Activated naive CD4-positive, alpha-beta T cell treated with anti-CD3 and anti-CD28 coated beads, Interleukin-2, amount 10 ng/mL, durations not matched to agents 7 days and 5 days (primary cell): ENCODE results near the gene CCDC158.
A peak's percentile ranks its signal among the peaks of the same experiment; 100 is the strongest.

Experiments used
- CTCF ChIA-PET: fragments of 350-600 bp; sonication (Branson Sonifier 250); formaldehyde crosslinking; loops from one replicate; lab custom pipeline; 2021; ENCODE audit warnings: antibody characterized with exemption; lab: Charles Lee
- DNase-seq: peaks from one replicate; pipeline ENCODE4 v3.0.0-alpha.2; 2020
- H3K27ac Mint-ChIP-seq: one replicate; pipeline ENCODE4 v1.8.0; 2021; ENCODE audit warnings: mild to moderate bottlenecking, moderate library complexity, mixed read lengths
- H3K27me3 Mint-ChIP-seq: one replicate; pipeline ENCODE4 v1.8.0; 2021; ENCODE audit warnings: mild to moderate bottlenecking, mixed read lengths
- H3K36me3 Mint-ChIP-seq: one replicate; pipeline ENCODE4 v1.8.0; 2021; ENCODE audit warnings: mixed read lengths
- H3K4me1 Mint-ChIP-seq: one replicate; pipeline ENCODE4 v1.8.0; 2021; ENCODE audit warnings: mixed read lengths
- H3K4me3 Mint-ChIP-seq: one replicate; pipeline ENCODE4 v1.8.0; 2021; ENCODE audit warnings: mild to moderate bottlenecking, moderate library complexity, mixed read lengths
- H3K9me3 Mint-ChIP-seq: one replicate; pipeline ENCODE4 v1.8.0; 2021; ENCODE audit warnings: mixed read lengths

The CCDC158 gene

GRCh38 chr4:76406081-76406480, 14.9 kb downstream of the CCDC158 start:
- Mint-ChIP-seq H3K27ac (no peak overlapping the region), H3K27me3 (peaks cover 16% of the 10 kb centered on the region), H3K4me3 (no peak overlapping the region), H3K36me3 (no peaks in the 10 kb centered on the region), H3K4me1 (no peaks in the 10 kb centered on the region), H3K9me3 (no peaks in the 10 kb centered on the region)
- CTCF ChIA-PET = no interaction called here
- no peak for DNase-seq

GRCh38 chr4:76401654-76402053, 19.3 kb downstream of the CCDC158 start:
- CTCF ChIA-PET = no interaction called here
- H3K36me3 Mint-ChIP-seq = no peaks in the 10 kb centered on the region
- H3K27ac Mint-ChIP-seq = no peak overlapping the region
- no peaks in the 10 kb centered on the region for H3K9me3 Mint-ChIP-seq
- no peak for DNase-seq
- H3K27me3 Mint-ChIP-seq = peaks cover 16% of the 10 kb centered on the region
- no peaks in the 10 kb centered on the region for H3K4me1 Mint-ChIP-seq
- no peak overlapping the region for H3K4me3 Mint-ChIP-seq

- H3K4me1 Mint-ChIP-seq = no peaks in the 10 kb centered on the region
- H3K9me3 Mint-ChIP-seq = peaks cover 4% of the 10 kb centered on the region
- no peak overlapping the region for H3K4me3 Mint-ChIP-seq
- H3K27ac Mint-ChIP-seq = no peak overlapping the region
- CTCF ChIA-PET = interaction anchor here (0.9 to 2.3 kb wide), 2 partner anchors 10 to 136 kb away, joined by 3 to 10 read pairs; no protein-coding TSS in a partner anchor
- no peaks in the 10 kb centered on the region for H3K36me3 Mint-ChIP-seq
- peaks cover 10% of the 10 kb centered on the region for H3K27me3 Mint-ChIP-seq
- DNase-seq = no peak
Observed at GRCh38 chr4:76388160-76388908, 32.6 kb downstream of the CCDC158 start.

- Mint-ChIP-seq H3K27me3 (peaks cover 13% of the 10 kb centered on the region), H3K36me3 (no peaks in the 10 kb centered on the region), H3K9me3 (peaks cover 4% of the 10 kb centered on the region), H3K4me1 (no peaks in the 10 kb centered on the region), H3K27ac (no peak overlapping the region), H3K4me3 (no peak overlapping the region)
- CTCF ChIA-PET = interaction anchor here (2.3 kb wide), 1 partner anchor 8 kb away, joined by 10 read pairs; no protein-coding TSS in a partner anchor
- DNase-seq = no peak
Observed at GRCh38 chr4:76386566-76387305, 34.2 kb downstream of the CCDC158 start.

GRCh38 chr4:76385974-76386373, 35.0 kb downstream of the CCDC158 start:
- H3K27me3 Mint-ChIP-seq = peaks cover 16% of the 10 kb centered on the region
- no peak overlapping the region for H3K27ac Mint-ChIP-seq
- peaks cover 4% of the 10 kb centered on the region for H3K9me3 Mint-ChIP-seq
- no peaks in the 10 kb centered on the region for H3K36me3 Mint-ChIP-seq
- DNase-seq = no peak
- CTCF ChIA-PET = no interaction called here
- no peak overlapping the region for H3K4me3 Mint-ChIP-seq
- H3K4me1 Mint-ChIP-seq = no peaks in the 10 kb centered on the region

GRCh38 chr4:76384052-76384451, 36.9 kb downstream of the CCDC158 start:
- CTCF ChIA-PET = interaction anchor here (1.0 kb wide), 1 partner anchor 204 kb away, joined by 3 read pairs; no protein-coding TSS in a partner anchor
- Mint-ChIP-seq H3K27me3 (peaks cover 20% of the 10 kb centered on the region), H3K4me1 (no peaks in the 10 kb centered on the region), H3K27ac (no peak overlapping the region), H3K9me3 (no peaks in the 10 kb centered on the region), H3K36me3 (no peaks in the 10 kb centered on the region), H3K4me3 (no peak overlapping the region)
- DNase-seq = no peak

- Mint-ChIP-seq H3K4me1 (no peaks in the 10 kb centered on the region), H3K27ac (no peak overlapping the region), H3K4me3 (no peak overlapping the region), H3K36me3 (no peaks in the 10 kb centered on the region), H3K9me3 (no peaks in the 10 kb centered on the region), H3K27me3 (peaks cover 11% of the 10 kb centered on the region)
- no peak for DNase-seq
- CTCF ChIA-PET = no interaction called here
Observed at GRCh38 chr4:76383001-76383400, 37.9 kb downstream of the CCDC158 start.

GRCh38 chr4:76381986-76382385, 39.0 kb downstream of the CCDC158 start:
- Mint-ChIP-seq H3K4me3 (no peak overlapping the region), H3K27ac (no peak overlapping the region), H3K9me3 (no peaks in the 10 kb centered on the region), H3K4me1 (no peaks in the 10 kb centered on the region), H3K27me3 (peaks cover 13% of the 10 kb centered on the region), H3K36me3 (no peaks in the 10 kb centered on the region)
- no peak for DNase-seq
- CTCF ChIA-PET = no interaction called here

- H3K27ac Mint-ChIP-seq = no peak overlapping the region
- H3K27me3 Mint-ChIP-seq = peaks cover 17% of the 10 kb centered on the region
- DNase-seq = no peak
- H3K9me3 Mint-ChIP-seq = no peaks in the 10 kb centered on the region
- no peak overlapping the region for H3K4me3 Mint-ChIP-seq
- CTCF ChIA-PET = interaction anchor here (1.2 kb wide), 1 partner anchor 124 kb away, joined by 4 read pairs; no protein-coding TSS in a partner anchor
- H3K4me1 Mint-ChIP-seq = no peaks in the 10 kb centered on the region
- H3K36me3 Mint-ChIP-seq = no peaks in the 10 kb centered on the region
Observed at GRCh38 chr4:76380561-76380960, 40.4 kb downstream of the CCDC158 start.

GRCh38 chr4:76377911-76378310, 43.0 kb downstream of the CCDC158 start:
- Mint-ChIP-seq H3K36me3 (no peaks in the 10 kb centered on the region), H3K27me3 (peaks cover 14% of the 10 kb centered on the region), H3K9me3 (no peaks in the 10 kb centered on the region), H3K27ac (no peak overlapping the region), H3K4me3 (no peak overlapping the region), H3K4me1 (no peaks in the 10 kb centered on the region)
- CTCF ChIA-PET = interaction anchor here (0.5 to 10.0 kb wide), 29 partner anchors 10 to 382 kb away, joined by 3 to 205 read pairs (median 4); partner anchors contain the start of genes FAM47E, NUP54 and STBD1
- peak; percentile 66 for DNase-seq

- Mint-ChIP-seq H3K9me3 (no peaks in the 10 kb centered on the region), H3K4me1 (no peaks in the 10 kb centered on the region), H3K36me3 (no peaks in the 10 kb centered on the region), H3K4me3 (no peak overlapping the region), H3K27me3 (peaks cover 14% of the 10 kb centered on the region), H3K27ac (no peak overlapping the region)
- CTCF ChIA-PET = interaction anchor here (0.5 to 10.0 kb wide), 29 partner anchors 9 to 381 kb away, joined by 3 to 205 read pairs (median 4); partner anchors contain the start of genes FAM47E, NUP54 and STBD1
- DNase-seq = no peak
Observed at GRCh38 chr4:76377481-76377901, 43.5 kb downstream of the CCDC158 start.

- Mint-ChIP-seq H3K4me1 (no peaks in the 10 kb centered on the region), H3K27ac (no peak overlapping the region), H3K27me3 (peaks cover 14% of the 10 kb centered on the region), H3K36me3 (no peaks in the 10 kb centered on the region), H3K4me3 (no peak overlapping the region), H3K9me3 (no peaks in the 10 kb centered on the region)
- DNase-seq = no peak
- CTCF ChIA-PET = interaction anchor here (0.6 to 10.0 kb wide), 12 partner anchors 8 to 201 kb away, joined by 3 to 205 read pairs (median 6); partner anchors contain the start of genes FAM47E and STBD1
Observed at GRCh38 chr4:76376534-76376933, 44.4 kb downstream of the CCDC158 start.

GRCh38 chr4:76375703-76376102, 45.2 kb downstream of the CCDC158 start:
- H3K9me3 Mint-ChIP-seq = no peaks in the 10 kb centered on the region
- no peak overlapping the region for H3K4me3 Mint-ChIP-seq
- CTCF ChIA-PET = interaction anchor here (1.0 to 10.0 kb wide), 5 partner anchors 58 to 195 kb away, joined by 3 to 205 read pairs (median 32); partner anchors contain the start of gene STBD1
- DNase-seq = no peak
- H3K4me1 Mint-ChIP-seq = no peaks in the 10 kb centered on the region
- no peak overlapping the region for H3K27ac Mint-ChIP-seq
- no peaks in the 10 kb centered on the region for H3K36me3 Mint-ChIP-seq
- peaks cover 9% of the 10 kb centered on the region for H3K27me3 Mint-ChIP-seq

GRCh38 chr4:76374798-76375197, 46.1 kb downstream of the CCDC158 start:
- peaks cover 13% of the 10 kb centered on the region for H3K27me3 Mint-ChIP-seq
- H3K36me3 Mint-ChIP-seq = no peaks in the 10 kb centered on the region
- no peaks in the 10 kb centered on the region for H3K4me1 Mint-ChIP-seq
- H3K9me3 Mint-ChIP-seq = no peaks in the 10 kb centered on the region
- H3K4me3 Mint-ChIP-seq = no peak overlapping the region
- CTCF ChIA-PET = interaction anchor here (0.7 to 10.0 kb wide), 5 partner anchors 59 to 1580 kb away, joined by 3 to 205 read pairs (median 32); partner anchors contain the start of gene STBD1
- DNase-seq = no peak
- no peak overlapping the region for H3K27ac Mint-ChIP-seq
